HEK293T (cell line): ENCODE data around the gene SPTLC2.

Source experiments
- FOXK2 ChIP-seq: fragments of 450-650 bp; IDR thresholded peaks from 2 replicates; pipeline ENCODE4 v1.6.1; 2016; ENCODE audit warnings: mild to moderate bottlenecking
- HDGF ChIP-seq: fragments of 450-650 bp; IDR thresholded peaks from 2 replicates; pipeline ENCODE4 v1.6.1; 2017; ENCODE audit warnings: antibody characterized with exemption, borderline replicate concordance

DNA sequence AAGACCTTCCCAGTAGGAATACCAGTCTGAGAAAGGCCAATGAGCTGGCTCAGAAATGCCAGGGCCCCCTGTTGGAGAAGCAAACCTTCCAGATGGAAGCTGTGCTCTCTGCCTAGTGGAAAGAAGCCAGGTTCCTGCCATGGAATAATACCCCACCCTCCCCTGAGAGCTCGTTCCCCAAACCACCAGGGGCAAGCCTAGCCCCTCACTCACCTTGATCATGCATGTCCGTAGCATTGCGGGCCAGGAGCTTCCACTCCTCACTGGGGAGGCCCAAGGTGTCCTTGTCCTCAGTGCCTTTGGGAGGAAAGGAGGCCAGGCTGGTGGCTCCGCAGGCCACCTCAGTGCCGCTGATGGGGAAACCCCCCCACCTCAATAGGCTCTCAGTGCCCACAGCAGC, 138.4 kb downstream of the SPTLC2 start:
- TF ChIP-seq HDGF (no peak), FOXK2 (no peak)
